Activated CD8-positive, alpha-beta memory T cell treated with anti-CD3 and anti-CD28 coated beads, Interleukin-2, amount 50 U/mL, for 1 hour (primary cell): Measurements from ENCODE around the gene BCAM.
"Not testable (repeated sequence)": the region's sequence is repeated elsewhere in the genome, so short reads cannot be mapped to it uniquely, and the experiment has no call there.

Experiments used
- DNase-seq: peaks from one replicate; pipeline ENCODE4 v3.0.0-alpha.2; 2020; ENCODE audit errors: extremely low read depth

The BCAM gene

GRCh38 chr19:44848812-44849447 is 40.0 kb downstream of the BCAM start:
- no peak for DNase-seq

- DNase-seq = no peak
Observed at GRCh38 chr19:44850641-44851109, 41.8 kb downstream of the BCAM start.

GRCh38 chr19:44851427-44851826 is 42.5 kb downstream of the BCAM start:
- no peak for DNase-seq

DNA sequence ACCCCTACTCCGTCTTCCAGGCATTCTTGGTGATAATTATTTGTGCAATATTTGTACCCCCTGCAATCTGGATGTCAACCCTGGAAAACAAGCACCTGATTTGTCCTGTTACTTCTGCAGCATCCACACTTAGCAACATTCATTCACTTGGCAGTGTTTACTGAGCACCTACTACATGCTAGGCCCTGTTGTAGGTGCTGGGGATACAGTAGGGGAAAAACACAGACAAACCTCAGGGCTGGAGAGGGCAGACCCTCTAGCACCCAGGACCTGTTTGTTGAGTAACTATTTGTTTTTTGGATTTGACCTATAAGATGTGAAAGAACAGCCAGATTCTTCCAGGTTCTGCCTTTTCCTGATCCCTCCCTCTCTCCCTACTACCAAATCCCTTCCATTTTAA is 46.7 kb downstream of the BCAM start:
- no peak for DNase-seq

DNA sequence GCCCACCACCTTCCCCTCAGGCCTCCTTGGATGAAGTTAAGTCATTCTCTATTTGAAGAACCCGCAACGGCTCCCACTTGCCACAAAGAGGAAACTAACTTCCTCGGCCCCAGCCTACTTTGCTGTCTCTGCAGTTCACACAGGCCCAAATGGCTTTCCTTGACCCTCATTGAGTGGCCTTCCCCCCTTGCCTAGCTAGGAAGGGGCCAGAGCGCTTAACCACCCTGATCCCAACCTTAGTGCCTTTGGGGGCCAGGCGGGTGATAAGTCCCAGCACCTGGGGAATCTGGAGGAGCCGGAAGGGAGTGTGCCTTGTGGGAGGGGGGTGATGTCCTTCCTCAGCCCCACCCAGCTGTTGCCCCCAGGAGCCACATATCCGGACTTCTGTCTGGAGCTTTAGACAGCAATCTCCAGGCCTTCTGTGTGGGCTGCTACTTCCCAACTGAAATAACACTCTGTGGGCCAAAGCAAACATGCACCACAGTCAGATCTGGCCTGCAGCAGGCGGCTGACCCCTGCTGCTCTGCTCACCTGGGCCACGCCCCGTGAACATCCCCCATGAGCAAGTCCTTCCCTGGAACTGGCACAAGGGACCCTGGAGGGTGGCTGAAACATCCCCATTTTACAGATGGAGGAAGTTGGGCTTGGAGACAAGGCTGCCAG is 47.6 kb downstream of the BCAM start:
- DNase-seq = no peak

DNA sequence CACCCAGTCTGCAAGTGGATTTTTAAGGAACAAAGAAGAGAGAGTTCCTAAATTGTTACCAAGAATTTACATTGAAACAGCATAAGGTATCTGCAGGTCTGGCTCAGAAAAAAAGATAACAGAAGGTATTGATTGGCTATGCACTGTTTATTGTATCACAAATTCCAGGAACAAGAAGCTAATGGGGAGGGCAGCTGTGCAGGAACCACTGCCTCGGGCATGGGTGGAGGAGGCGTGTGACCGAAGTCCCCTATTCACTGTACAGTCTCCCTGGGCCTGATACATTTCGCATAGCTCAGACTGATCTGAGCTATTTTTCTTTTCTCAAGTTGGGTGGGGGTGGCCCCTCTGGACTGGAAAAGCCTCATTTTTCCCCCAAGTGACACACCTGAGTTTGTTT is 48.9 kb downstream of the BCAM start:
- DNase-seq = no peak

- DNase-seq = not testable (repeated sequence)
Observed at GRCh38 chr19:44861576-44861975, 52.7 kb downstream of the BCAM start.

- no peak for DNase-seq
Observed at GRCh38 chr19:44863990-44864389, 55.1 kb downstream of the BCAM start.

- DNase-seq = no peak
Observed at GRCh38 chr19:44865196-44865767, 56.4 kb downstream of the BCAM start.

- no peak for DNase-seq
Observed at GRCh38 chr19:44866664-44867063, 57.8 kb downstream of the BCAM start.

GRCh38 chr19:44867578-44867977 is 58.7 kb downstream of the BCAM start:
- no peak for DNase-seq

DNA sequence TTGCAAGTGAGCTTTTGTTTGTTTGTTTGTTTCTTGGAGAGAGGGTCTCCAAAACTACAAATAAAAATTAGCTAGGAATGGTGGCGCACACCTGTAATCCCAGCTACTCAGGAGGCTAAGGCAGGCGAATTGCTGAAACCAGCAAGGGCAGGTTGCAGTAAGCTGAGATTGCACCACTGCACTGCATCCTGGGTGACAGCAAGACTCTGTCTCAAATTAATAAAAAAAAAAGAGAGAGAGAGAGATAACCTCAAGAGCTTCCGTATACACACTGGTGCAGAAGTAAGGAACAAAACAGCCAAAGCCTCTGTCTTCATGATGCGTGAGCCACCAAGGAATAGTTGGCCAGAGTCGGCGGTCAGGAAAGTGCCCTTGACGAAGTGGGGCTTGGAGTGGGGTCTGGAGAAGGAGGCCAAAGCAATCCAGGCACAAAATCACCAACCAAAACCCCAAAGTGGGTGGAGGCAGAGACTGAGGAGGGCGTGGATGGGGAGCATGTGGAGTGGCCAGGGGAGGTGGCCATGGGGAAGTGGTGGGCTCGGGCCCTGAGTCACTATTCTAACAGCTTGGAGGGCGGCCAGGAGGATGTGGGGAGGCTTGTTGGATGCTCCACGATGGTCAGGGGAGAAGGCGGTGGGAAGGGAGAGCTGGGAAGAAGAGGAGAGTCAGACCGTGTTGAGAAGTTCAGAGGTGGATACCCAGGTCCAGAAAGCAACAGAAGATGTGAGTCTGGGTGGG is 61.0 kb downstream of the BCAM start:
- DNase-seq = no peak
